ENCODE data around the gene SECISBP2.
"Not testable (repeated sequence)": the region's sequence is repeated elsewhere in the genome, so short reads cannot be mapped to it uniquely, and the experiment has no call there.

Gene SECISBP2

GRCh38 chr9:89282248-89282968 lies 35.9 kb upstream of the SECISBP2 start:
- not testable (repeated sequence) for H3K4me1 ChIP-seq (ENCODE audit: control insufficient read depth, insufficient read depth, low read length)

DNA sequence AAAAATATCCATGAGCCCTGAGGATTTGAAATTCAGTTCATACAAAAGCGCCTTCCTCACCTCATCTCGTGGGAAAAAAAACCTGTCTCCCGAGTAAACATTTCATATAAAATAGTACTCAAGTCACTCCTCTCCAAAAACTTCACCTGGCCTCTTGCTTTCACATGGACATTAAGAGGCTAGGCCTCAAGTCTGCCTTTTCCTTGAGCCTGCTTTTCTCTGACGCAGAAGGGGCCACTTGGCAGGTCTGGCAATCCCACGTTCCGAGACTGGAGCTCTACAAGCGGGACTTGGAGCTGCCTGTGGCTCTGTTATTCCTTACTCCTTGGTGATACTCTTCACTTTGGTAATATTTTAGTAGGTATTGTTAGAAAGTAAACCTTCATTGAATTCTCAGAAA lies 34.2 kb upstream of the SECISBP2 start:
- 95 to 98% methylated on average over 7 of the region's 7 CpGs for WGBS, 2 experiments
- no peak overlapping the region for H3K4me3 ChIP-seq (ENCODE audit: insufficient read depth, low read depth, low read length)
- no peaks in the 10 kb centered on the region for H3K9me3 ChIP-seq (ENCODE audit: control insufficient read depth, low read length)
- H3K27ac ChIP-seq (ENCODE audit: insufficient read depth, low read depth, low read length, poor library complexity, severe bottlenecking) = no peak overlapping the region
- H3K4me1 ChIP-seq (ENCODE audit: control insufficient read depth, insufficient read depth, low read length) = no peaks in the 10 kb centered on the region
- H3K36me3 ChIP-seq (ENCODE audit: control insufficient read depth, insufficient read depth, low read length) = no peaks in the 10 kb centered on the region
- no peaks in the 10 kb centered on the region for H3K27me3 ChIP-seq (ENCODE audit: control insufficient read depth, insufficient read depth, low read length, poor library complexity, severe bottlenecking)

More at GRCh38 chr9:89282248-89282968, 35.9 kb upstream of the SECISBP2 start:
- H3K4me3 ChIP-seq (ENCODE audit: insufficient read depth, low read depth, low read length); H3K27me3 ChIP-seq (ENCODE audit: control insufficient read depth, insufficient read depth, low read length, poor library complexity, severe bottlenecking); H3K9me3 ChIP-seq (ENCODE audit: control insufficient read depth, low read length); H3K36me3 ChIP-seq (ENCODE audit: control insufficient read depth, insufficient read depth, low read length); H3K27ac ChIP-seq (ENCODE audit: insufficient read depth, low read depth, low read length, poor library complexity, severe bottlenecking): not testable (repeated sequence)
- WGBS, 2 experiments = 96% methylated on average over 42 of the region's 42 CpGs

DNA sequence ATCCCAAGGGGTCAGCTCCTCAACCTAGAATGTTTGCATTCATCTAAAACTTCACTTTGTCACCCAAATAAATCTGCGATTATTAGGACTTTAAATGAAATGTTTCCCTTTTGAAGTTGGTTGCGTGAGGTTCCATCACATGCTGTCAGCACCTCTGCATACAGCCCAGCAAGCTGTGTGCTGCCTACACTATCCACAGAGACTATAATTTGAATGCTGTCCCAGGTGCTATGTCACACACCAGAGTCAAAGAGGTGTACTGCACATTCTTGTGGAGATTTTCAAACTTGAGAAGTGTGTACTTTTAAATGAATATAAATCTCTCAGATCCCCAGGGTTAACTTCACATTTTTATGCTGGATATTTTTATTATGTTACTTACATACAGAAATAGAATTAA lies 26.6 kb upstream of the SECISBP2 start:
- H3K27me3 ChIP-seq (ENCODE audit: control insufficient read depth, insufficient read depth, low read length, poor library complexity, severe bottlenecking) = no peaks in the 10 kb centered on the region
- H3K9me3 ChIP-seq (ENCODE audit: control insufficient read depth, low read length) = no peaks in the 10 kb centered on the region
- peaks cover 5% of the 10 kb centered on the region for H3K4me1 ChIP-seq (ENCODE audit: control insufficient read depth, insufficient read depth, low read length)
- no peak overlapping the region for H3K4me3 ChIP-seq (ENCODE audit: insufficient read depth, low read depth, low read length)
- 96 to 97% methylated on average over 2 of the region's 2 CpGs for WGBS, 2 experiments
- no peak overlapping the region for H3K27ac ChIP-seq (ENCODE audit: insufficient read depth, low read depth, low read length, poor library complexity, severe bottlenecking)
- H3K36me3 ChIP-seq (ENCODE audit: control insufficient read depth, insufficient read depth, low read length) = no peaks in the 10 kb centered on the region

- 100% methylated on average over 1 of the region's 1 CpG for WGBS, 2 experiments
- Histone ChIP-seq H3K4me1 (ENCODE audit: control insufficient read depth, insufficient read depth, low read length) (peaks cover 5% of the 10 kb centered on the region), H3K27ac (ENCODE audit: insufficient read depth, low read depth, low read length, poor library complexity, severe bottlenecking) (no peak overlapping the region), H3K27me3 (ENCODE audit: control insufficient read depth, insufficient read depth, low read length, poor library complexity, severe bottlenecking) (no peaks in the 10 kb centered on the region), H3K36me3 (ENCODE audit: control insufficient read depth, insufficient read depth, low read length) (no peaks in the 10 kb centered on the region), H3K9me3 (ENCODE audit: control insufficient read depth, low read length) (no peaks in the 10 kb centered on the region), H3K4me3 (ENCODE audit: insufficient read depth, low read depth, low read length) (no peak overlapping the region)
Measured at GRCh38 chr9:89293014-89293413, 25.3 kb upstream of the SECISBP2 start.

- Histone ChIP-seq H3K4me1 (ENCODE audit: control insufficient read depth, insufficient read depth, low read length) (peaks cover 5% of the 10 kb centered on the region), H3K4me3 (ENCODE audit: insufficient read depth, low read depth, low read length) (no peak overlapping the region), H3K27me3 (ENCODE audit: control insufficient read depth, insufficient read depth, low read length, poor library complexity, severe bottlenecking) (no peaks in the 10 kb centered on the region), H3K36me3 (ENCODE audit: control insufficient read depth, insufficient read depth, low read length) (no peaks in the 10 kb centered on the region), H3K9me3 (ENCODE audit: control insufficient read depth, low read length) (no peaks in the 10 kb centered on the region), H3K27ac (ENCODE audit: insufficient read depth, low read depth, low read length, poor library complexity, severe bottlenecking) (peak overlapping the region; percentile 41)
- 15 to 18% methylated on average over 5 of the region's 5 CpGs for WGBS, 2 experiments
Measured at GRCh38 chr9:89295400-89295799, 22.9 kb upstream of the SECISBP2 start.

DNA sequence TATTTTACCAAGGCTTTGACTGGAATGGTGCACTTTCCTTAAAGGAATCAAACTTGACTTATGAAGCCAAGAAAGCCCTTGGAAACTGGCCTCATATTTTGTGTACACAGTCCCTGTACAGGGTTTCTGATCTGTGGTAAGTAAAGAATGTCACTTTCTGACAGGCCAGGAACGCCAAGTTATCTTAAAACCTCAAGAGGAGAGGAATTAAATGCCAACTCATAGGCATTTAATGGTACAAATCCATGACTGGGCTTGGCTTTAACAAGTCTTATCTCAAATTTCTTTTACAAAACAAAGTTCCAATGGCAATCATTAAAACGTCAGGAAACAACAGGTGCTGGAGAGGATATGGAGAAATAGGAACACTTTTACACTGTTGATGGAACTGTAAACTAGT lies 16.3 kb upstream of the SECISBP2 start:
- not testable (repeated sequence) for H3K4me1 ChIP-seq (ENCODE audit: control insufficient read depth, insufficient read depth, low read length); H3K4me3 ChIP-seq (ENCODE audit: insufficient read depth, low read depth, low read length); H3K9me3 ChIP-seq (ENCODE audit: control insufficient read depth, low read length); H3K27me3 ChIP-seq (ENCODE audit: control insufficient read depth, insufficient read depth, low read length, poor library complexity, severe bottlenecking); H3K27ac ChIP-seq (ENCODE audit: insufficient read depth, low read depth, low read length, poor library complexity, severe bottlenecking); H3K36me3 ChIP-seq (ENCODE audit: control insufficient read depth, insufficient read depth, low read length)
- 88 to 100% methylated on average over 1 to 2 of the region's 2 CpGs for WGBS, 2 experiments

DNA sequence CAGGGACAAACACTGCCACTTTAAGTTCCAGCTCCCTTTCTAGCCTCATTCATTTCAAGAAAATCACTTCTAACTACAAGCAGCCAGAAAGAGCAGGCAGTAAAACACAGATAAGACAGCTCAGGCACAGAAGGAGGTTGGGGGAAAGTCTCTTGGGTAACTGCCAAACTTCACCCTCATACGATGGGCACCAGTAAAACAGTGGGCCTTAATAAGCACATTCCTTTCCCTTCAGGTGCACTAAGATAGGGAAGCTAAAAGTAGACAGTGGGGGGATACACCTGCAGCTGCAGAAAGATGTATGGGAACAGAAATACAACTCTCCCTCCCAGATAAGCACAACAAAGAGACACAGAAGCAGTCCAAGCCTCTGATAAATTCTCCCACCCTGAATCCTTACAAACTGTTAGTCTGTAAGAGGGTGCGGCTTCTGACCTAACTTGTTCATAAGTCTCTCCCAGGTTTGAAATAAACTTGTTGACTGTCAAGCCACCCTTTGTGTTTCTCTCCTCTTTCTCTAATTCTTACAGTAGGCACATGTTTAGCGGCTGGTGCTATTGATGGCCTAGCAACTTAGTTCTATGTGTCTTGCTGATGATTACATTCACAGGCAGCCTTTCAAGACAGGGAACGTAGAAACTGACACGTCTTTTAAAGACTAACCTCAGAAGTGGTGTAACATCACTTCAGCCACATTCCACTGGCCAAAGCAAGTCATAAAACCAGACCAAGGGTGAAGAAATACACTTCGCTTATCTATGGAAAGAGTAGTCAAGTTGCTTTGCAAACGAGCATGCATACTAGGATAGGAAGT lies 14.1 kb upstream of the SECISBP2 start:
- no peak overlapping the region for H3K27ac ChIP-seq (ENCODE audit: insufficient read depth, low read depth, low read length, poor library complexity, severe bottlenecking)
- no peaks in the 10 kb centered on the region for H3K9me3 ChIP-seq (ENCODE audit: control insufficient read depth, low read length)
- H3K36me3 ChIP-seq (ENCODE audit: control insufficient read depth, insufficient read depth, low read length) = no peaks in the 10 kb centered on the region
- H3K4me3 ChIP-seq (ENCODE audit: insufficient read depth, low read depth, low read length) = no peak overlapping the region
- H3K4me1 ChIP-seq (ENCODE audit: control insufficient read depth, insufficient read depth, low read length) = no peaks in the 10 kb centered on the region
- no peaks in the 10 kb centered on the region for H3K27me3 ChIP-seq (ENCODE audit: control insufficient read depth, insufficient read depth, low read length, poor library complexity, severe bottlenecking)
- WGBS, 2 experiments = 93 to 98% methylated on average over 7 of the region's 7 CpGs

GRCh38 chr9:89304834-89305188 lies 13.5 kb upstream of the SECISBP2 start:
- H3K4me3 ChIP-seq (ENCODE audit: insufficient read depth, low read depth, low read length) = no peak overlapping the region
- H3K4me1 ChIP-seq (ENCODE audit: control insufficient read depth, insufficient read depth, low read length) = no peaks in the 10 kb centered on the region
- H3K27me3 ChIP-seq (ENCODE audit: control insufficient read depth, insufficient read depth, low read length, poor library complexity, severe bottlenecking) = no peaks in the 10 kb centered on the region
- no peak overlapping the region for H3K27ac ChIP-seq (ENCODE audit: insufficient read depth, low read depth, low read length, poor library complexity, severe bottlenecking)
- no peaks in the 10 kb centered on the region for H3K9me3 ChIP-seq (ENCODE audit: control insufficient read depth, low read length)
- H3K36me3 ChIP-seq (ENCODE audit: control insufficient read depth, insufficient read depth, low read length) = no peaks in the 10 kb centered on the region
- 87 to 100% methylated on average over 2 of the region's 2 CpGs for WGBS, 2 experiments

- no peaks in the 10 kb centered on the region for H3K4me1 ChIP-seq (ENCODE audit: control insufficient read depth, insufficient read depth, low read length)
- no peak overlapping the region for H3K4me3 ChIP-seq (ENCODE audit: insufficient read depth, low read depth, low read length)
- H3K36me3 ChIP-seq (ENCODE audit: control insufficient read depth, insufficient read depth, low read length) = no peaks in the 10 kb centered on the region
- no peaks in the 10 kb centered on the region for H3K27me3 ChIP-seq (ENCODE audit: control insufficient read depth, insufficient read depth, low read length, poor library complexity, severe bottlenecking)
- H3K27ac ChIP-seq (ENCODE audit: insufficient read depth, low read depth, low read length, poor library complexity, severe bottlenecking) = no peak overlapping the region
- WGBS, 2 experiments = 91 to 93% methylated on average over 2 to 3 of the region's 3 CpGs
- no peaks in the 10 kb centered on the region for H3K9me3 ChIP-seq (ENCODE audit: control insufficient read depth, low read length)
Measured at GRCh38 chr9:89305868-89306267, 12.4 kb upstream of the SECISBP2 start.

DNA sequence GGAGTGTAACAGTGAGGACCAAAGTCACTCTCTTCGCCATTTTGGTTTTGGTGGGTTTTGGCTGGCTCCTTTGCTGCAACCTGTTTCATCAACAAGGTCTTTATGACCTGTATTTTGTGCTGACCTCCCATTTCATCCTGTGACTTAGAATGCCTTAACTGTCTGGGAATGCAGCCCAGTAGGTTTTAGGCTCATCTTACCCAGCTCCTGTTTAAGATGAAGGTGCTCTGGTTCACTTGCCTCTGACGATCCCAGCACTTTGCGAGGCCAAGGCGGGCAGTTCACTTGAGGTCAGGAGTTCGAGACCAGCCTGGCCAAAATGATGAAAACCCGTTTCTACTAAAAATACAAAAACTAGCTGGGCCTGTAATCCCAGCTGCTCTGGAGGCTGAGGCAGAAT lies 9.1 kb upstream of the SECISBP2 start:
- Histone ChIP-seq H3K27ac (ENCODE audit: insufficient read depth, low read depth, low read length, poor library complexity, severe bottlenecking) (no peak overlapping the region), H3K9me3 (ENCODE audit: control insufficient read depth, low read length) (no peaks in the 10 kb centered on the region), H3K27me3 (ENCODE audit: control insufficient read depth, insufficient read depth, low read length, poor library complexity, severe bottlenecking) (no peaks in the 10 kb centered on the region), H3K4me3 (ENCODE audit: insufficient read depth, low read depth, low read length) (no peak overlapping the region), H3K36me3 (ENCODE audit: control insufficient read depth, insufficient read depth, low read length) (no peaks in the 10 kb centered on the region), H3K4me1 (ENCODE audit: control insufficient read depth, insufficient read depth, low read length) (peaks cover 6% of the 10 kb centered on the region)
- 92 to 93% methylated on average over 6 of the region's 6 CpGs for WGBS, 2 experiments

All from ectodermal cell (in vitro differentiated cells).